D721Med (cell line): ENCODE measurements around the gene U2AF2.
"Not testable (repeated sequence)": the region's sequence is repeated elsewhere in the genome, so short reads cannot be mapped to it uniquely, and the experiment has no call there.

Source experiments
- DNase-seq: peaks from one replicate; pipeline ENCODE4 v3.0.0; 2011; ENCODE audit warnings: low spot score; ENCODE audit not compliant: insufficient read length
- FAIRE-seq: peaks from 2 replicates; lab custom pipeline; 2011; peaks lifted over from hg19 to GRCh38; lab: Jason Lieb, UNC
- TF ChIP-seq, protein P1 (sequence below): IDR thresholded peaks from 2 replicates; pipeline ENCODE4 v1.5.1; 2012; ENCODE audit warnings: mild to moderate bottlenecking, control low read depth; ENCODE audit not compliant: insufficient read depth; ENCODE audit errors: missing control alignments

U2AF2 gene

DNA sequence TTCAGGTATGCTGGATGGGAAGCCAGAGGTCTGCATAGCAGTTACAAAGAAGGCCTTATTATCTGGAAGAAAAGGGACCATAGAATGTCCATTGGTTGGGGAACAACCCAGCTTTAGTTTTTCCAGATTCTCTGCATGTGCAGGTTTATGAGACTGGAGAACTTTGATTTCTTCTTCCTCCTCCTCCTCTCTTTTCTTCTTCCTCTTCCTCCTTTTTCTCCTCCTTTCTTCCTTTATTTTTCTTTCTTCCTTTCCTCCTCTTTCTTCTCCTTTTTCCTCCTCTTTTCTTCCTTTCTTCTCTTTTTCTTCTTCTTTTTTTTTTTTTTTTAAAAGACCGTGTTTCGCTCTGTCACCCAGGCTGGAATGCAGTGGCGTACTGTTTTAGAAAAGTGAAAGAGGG is 51.1 kb downstream of the U2AF2 start:
- TF ChIP-seq, protein P1, sequence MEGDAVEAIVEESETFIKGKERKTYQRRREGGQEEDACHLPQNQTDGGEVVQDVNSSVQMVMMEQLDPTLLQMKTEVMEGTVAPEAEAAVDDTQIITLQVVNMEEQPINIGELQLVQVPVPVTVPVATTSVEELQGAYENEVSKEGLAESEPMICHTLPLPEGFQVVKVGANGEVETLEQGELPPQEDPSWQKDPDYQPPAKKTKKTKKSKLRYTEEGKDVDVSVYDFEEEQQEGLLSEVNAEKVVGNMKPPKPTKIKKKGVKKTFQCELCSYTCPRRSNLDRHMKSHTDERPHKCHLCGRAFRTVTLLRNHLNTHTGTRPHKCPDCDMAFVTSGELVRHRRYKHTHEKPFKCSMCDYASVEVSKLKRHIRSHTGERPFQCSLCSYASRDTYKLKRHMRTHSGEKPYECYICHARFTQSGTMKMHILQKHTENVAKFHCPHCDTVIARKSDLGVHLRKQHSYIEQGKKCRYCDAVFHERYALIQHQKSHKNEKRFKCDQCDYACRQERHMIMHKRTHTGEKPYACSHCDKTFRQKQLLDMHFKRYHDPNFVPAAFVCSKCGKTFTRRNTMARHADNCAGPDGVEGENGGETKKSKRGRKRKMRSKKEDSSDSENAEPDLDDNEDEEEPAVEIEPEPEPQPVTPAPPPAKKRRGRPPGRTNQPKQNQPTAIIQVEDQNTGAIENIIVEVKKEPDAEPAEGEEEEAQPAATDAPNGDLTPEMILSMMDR = no peak
- DNase-seq = no peak
- no peak for FAIRE-seq

DNA sequence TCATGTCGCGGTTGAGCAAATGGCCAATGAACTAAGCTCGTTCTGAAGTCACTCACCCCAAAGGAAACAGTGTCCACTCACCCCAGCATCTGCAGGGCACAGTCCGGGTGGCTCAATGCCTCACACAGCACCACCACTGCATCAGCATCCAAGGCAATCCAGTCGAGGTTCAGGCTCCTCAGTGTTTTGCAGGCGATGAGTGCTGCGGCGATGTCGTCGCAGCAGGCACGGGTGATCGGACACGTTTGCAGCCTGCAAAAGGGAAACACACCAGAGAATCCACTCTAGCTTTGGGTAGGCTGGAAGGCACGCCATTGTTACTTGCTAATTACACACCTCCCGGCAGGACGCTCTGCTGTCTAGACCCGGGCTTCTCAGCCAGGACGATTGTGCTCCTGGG is 56.9 kb downstream of the U2AF2 start:
- no peak for FAIRE-seq

DNA sequence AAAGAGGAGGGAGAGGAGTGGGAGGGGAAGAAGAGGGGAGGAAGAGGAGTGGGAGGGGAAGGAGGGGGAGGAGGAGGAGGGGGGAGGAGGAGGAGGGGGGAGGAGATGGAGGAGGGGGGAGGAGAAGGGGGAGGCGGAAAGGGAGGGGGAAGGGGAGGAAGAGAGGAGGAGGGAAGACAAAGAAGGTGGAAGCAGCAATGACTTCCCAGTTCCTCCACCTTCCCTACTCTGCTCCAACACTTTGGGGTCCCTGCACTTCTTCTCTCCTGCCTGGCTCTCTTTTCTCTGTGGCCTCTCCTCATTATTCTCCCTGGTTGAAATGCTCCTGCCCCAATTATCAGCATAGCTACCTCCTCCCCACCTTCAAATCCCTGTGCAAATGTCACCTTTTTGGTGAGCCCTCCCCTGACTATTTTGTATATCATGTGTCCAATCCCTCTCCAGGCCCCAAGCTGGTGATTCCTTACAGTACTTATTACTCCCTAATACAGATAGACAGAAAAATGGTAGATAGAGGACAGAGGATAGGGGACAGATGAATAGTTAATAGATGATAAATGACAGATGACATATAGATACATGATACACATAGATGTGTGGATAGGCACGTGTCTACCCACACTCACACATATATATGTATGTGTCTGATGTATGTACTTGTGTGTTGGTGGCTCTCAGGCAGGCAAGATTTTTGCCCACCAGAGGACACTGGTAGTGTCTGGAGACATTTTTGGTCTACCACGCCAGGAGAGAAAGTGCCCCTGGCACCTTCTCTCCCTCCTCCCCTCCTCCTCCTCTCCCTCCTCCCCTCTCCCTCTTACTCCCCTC is 58.2 kb downstream of the U2AF2 start:
- DNase-seq (no peak), FAIRE-seq (no peak)
- TF ChIP-seq, protein P1 = no peak

More for the DNA sequence above, 56.9 kb downstream of the U2AF2 start:
- TF ChIP-seq, protein P1 = no peak
- DNase-seq = no peak

DNA sequence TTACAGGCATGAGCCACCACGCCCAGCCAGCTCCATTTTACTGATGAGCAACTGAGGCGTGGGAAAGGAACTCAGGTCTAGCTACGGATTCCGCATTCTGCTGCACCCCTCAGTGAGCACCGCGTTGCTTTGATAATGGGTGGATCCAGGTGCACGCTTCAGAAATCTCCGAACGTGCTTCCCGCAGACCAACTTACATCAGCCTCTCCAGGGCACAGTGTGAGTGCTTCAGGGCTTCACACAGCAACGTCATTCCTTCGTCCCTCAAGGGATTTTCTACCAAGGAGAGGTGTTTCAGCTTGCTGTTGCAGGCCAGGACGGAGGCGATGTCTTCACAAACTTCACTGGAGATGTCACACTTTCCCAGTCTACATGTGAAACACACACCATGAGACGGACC is 61.7 kb downstream of the U2AF2 start:
- DNase-seq (no peak), FAIRE-seq (no peak)
- TF ChIP-seq, protein P1 = no peak

DNA sequence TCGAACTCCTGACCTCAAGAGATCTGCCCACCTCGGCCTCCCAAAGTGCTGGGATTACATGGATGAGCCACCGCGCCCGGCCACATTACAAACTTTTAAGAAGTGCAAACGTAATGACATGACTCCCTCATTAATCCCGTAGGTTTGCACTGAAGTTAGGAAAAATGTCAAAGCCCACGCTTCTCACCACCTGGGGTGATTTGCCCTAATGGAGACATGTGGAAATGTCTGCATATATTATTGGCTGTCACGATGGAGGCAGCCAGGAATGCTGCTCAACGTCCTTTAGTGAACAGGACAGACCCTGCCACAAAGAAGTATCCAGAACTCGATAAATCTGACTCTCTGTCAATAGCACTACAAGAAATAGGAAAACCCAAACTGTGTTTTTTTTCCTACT is 62.4 kb downstream of the U2AF2 start:
- TF ChIP-seq, protein P1 = no peak
- DNase-seq (no peak), FAIRE-seq (no peak)

DNA sequence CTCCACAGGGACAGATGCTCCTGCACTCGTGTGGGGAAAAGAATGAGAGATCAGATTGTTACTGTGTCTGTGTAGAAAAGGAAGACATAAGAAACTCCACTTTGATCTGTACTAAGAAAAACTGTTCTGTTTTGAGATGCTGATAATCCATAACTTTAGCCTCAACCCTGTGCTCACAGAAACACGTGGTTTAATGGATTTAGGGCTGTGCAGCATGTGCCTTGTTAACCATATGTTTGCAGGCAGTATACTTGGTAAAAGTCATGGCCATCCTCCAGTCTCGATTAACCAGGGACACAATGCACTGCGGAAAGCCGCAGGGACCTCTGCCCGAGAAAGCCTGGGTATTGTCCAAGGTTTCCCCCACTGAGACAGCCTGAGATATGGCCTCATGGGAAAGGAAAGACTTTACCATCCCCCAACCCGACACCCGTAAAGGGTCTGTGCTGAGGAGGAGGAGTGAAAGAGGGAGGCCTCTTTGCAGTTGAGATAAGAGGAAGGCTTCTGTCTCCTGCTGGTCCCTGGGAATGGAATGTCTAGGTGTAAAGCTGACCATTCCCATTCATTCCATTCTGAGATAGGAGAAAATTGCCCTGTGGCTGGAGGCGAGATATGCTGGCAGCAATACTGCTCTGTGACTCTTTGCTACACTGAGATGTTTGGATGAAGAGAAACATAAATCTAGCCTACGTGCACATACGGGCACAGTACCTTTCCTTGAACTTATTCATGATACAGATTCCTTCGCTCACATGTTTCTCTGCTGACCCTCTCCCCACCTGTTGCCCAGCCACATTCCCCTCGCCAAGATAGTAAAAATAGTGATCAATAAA is 63.3 kb downstream of the U2AF2 start:
- not testable (repeated sequence) for DNase-seq, FAIRE-seq

DNA sequence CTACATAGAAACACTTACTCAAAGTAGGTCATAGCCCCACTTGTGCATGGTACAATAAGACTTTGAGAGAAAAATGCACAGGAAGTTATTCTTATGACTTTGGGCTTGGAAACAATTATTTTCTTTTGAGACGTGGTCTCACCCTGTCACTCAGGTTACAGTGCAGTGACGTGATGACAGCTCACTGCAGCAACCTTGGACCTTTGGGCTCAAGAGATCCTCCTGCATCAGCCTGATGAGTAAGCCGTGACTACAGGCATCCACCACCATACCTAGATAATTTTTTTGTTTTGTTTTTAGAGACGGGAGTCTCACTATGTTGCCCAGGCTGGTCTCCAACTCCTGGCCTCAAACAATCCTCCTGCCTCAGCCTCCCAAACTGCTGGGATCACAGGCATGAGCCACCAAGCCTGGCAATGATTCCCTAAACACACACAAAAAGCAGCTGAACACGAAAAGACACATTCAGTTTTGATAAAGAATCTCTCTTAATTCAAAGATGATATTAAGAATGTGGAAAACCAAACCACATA is 65.4 kb downstream of the U2AF2 start:
- FAIRE-seq (no peak), DNase-seq (no peak)
- TF ChIP-seq, protein P1 = no peak
